Measurements from ENCODE around the gene GSTT2B. TPM values are rescaled to one million over a fixed set of nuclear protein-coding genes. Genes with fewer than 3 reads are reported as not detected.

Gene GSTT2B
- total and polyA plus RNA-seq, 11 donors, result 0.81 to 19.9 (median 6.6) TPM

GRCh38 chr22:24008022-24008283 lies 47.0 kb upstream of the GSTT2B start:
- no peak for ATAC-seq
- DNase-seq, result no peak
- no peak for TF ChIP-seq POLR2A (IDR thresholded peaks at IDR 0.05)
- no peak for TF ChIP-seq CTCF (IDR thresholded peaks at IDR 0.05)
- intact Hi-C loops (cut with DNase I), result loop anchor here in 8 of 10 donors (5.0 to 10.0 kb wide), 6 partner anchors 56 to 167 kb away; no protein-coding TSS in a partner anchor
- H3K36me3 ChIP-seq, result no peaks in the 10 kb centered on the region
- no peaks in the 10 kb centered on the region for H3K27me3 ChIP-seq
- peaks cover 0 to 32% (median 18%) of the 10 kb centered on the region in 12 donors for H3K4me1 ChIP-seq
- H3K9me3 ChIP-seq, result no peaks in the 10 kb centered on the region
- H3K4me3 ChIP-seq, result no peak overlapping the region
- no peak overlapping the region for H3K27ac ChIP-seq
- 75 to 97% (median 94%) methylated on average over 1 of the region's 1 CpG for WGBS, 4 donors

- no peak overlapping the region for H3K27ac ChIP-seq
- no peaks in the 10 kb centered on the region for H3K36me3 ChIP-seq
- DNase-seq (no peak), ATAC-seq (no peak)
- peaks cover 0 to 27% (median 13%) of the 10 kb centered on the region in 12 donors for H3K4me1 ChIP-seq
- no peaks in the 10 kb centered on the region for H3K9me3 ChIP-seq
- no peak overlapping the region for H3K4me3 ChIP-seq
- 80 to 88% (median 86%) methylated on average over 8 of the region's 8 CpGs for WGBS, 4 donors
- intact Hi-C loops (cut with DNase I), result loop anchor here in 8 of 10 donors (2.0 to 10.0 kb wide), 7 partner anchors 55 to 167 kb away; no protein-coding TSS in a partner anchor
- no peaks in the 10 kb centered on the region for H3K27me3 ChIP-seq
- TF ChIP-seq CTCF (IDR thresholded peaks at IDR 0.05), result no peak
- no peak for TF ChIP-seq POLR2A (IDR thresholded peaks at IDR 0.05)
Measured at GRCh38 chr22:24007253-24008021, 46.4 kb upstream of the GSTT2B start.

- WGBS, 4 donors, result 85 to 96% (median 91%) methylated on average over 6 of the region's 6 CpGs
Measured at GRCh38 chr22:24006914-24007214, 45.9 kb upstream of the GSTT2B start.

More at GRCh38 chr22:24006914-24007214, 45.9 kb upstream of the GSTT2B start:
- no peak for ATAC-seq
- no peak for TF ChIP-seq CTCF (IDR thresholded peaks at IDR 0.05)
- TF ChIP-seq POLR2A (IDR thresholded peaks at IDR 0.05), result no peak
- intact Hi-C loops (cut with DNase I), result loop anchor here in 8 of 10 donors (2.0 to 10.0 kb wide), 7 partner anchors 55 to 168 kb away; no protein-coding TSS in a partner anchor
- no peak for DNase-seq
- H3K27ac ChIP-seq, result no peak overlapping the region
- no peaks in the 10 kb centered on the region for H3K36me3 ChIP-seq
- H3K4me3 ChIP-seq, result no peak overlapping the region
- H3K4me1 ChIP-seq, result peaks cover 0 to 22% (median 8%) of the 10 kb centered on the region in 12 donors
- H3K9me3 ChIP-seq, result no peaks in the 10 kb centered on the region
- H3K27me3 ChIP-seq, result no peaks in the 10 kb centered on the region

Data from heart left ventricle (tissue), 16 donors.